NOMO-1 treated with dmso at 0.1 percent for 144 hours (cell line): ENCODE measurements around the gene TMEM151A.
"Not testable (repeated sequence)": the region's sequence is repeated elsewhere in the genome, so short reads cannot be mapped to it uniquely, and the experiment has no call there.

Source experiments
- DNase-seq: peaks from one replicate; lab custom pipeline; 2025; ENCODE audit not compliant: unreplicated experiment; lab: John Stamatoyannopoulos, UW

Gene TMEM151A

DNA sequence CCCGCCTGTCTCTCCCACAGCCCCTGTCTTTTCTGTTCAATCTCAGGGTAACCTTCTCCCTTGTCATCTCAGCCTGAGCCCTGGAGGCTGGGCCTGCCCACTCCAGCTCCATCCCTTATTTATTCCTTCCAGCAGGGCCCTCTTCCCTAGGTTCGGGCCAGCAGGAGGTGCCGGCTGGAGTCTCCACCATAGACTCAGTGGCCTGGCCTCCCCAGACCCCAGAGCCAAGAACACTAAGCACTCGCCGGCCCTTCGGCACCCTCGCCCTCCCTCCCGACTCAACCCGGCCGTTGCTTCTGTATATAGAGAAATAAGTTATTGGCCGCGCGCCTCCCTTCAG lies 24.7 kb upstream of the TMEM151A start:
- DNase-seq: no peak

DNA sequence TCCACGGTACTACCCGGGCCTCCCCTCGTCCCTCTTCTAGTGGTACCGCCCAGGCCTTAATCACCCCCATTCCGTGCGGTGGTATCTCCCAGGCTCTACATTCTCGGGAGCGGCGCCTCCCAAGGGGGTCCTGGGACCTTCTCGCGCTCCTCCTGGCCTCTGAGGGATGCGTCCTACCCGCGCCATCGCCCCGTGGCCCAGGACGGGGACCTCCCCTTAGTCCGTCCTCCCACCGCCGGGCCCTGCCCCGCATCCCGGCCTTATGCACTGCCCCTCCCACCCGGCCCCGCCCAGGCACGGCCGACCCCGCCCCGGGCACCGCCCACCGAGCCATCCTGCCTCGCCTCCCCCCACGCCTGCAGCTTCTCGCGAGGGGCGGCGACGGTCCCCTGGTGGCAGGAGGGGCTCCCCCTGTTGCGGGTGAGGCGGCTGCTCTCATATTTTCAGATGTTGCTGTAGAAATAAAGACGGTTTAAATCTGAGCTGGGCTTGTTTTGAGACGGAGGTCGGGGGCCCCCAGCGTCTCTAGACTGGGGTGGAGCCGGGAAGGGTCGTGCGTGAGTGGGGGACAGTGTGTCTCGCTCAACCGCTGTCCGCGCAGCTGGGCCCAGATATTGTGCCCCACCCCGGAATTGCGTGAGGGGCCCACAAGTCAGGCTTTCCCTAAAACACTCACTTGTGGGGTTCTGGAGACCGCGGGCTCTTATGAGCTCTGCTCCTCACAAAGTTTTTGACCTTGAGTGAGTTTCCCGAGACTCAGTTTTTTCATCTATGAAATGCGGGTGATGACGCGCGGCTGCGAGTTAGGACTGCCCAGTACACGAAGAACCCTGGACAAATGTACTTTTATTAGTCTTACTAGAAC lies 24.1 kb upstream of the TMEM151A start:
- DNase-seq: peak; percentile 46

DNA sequence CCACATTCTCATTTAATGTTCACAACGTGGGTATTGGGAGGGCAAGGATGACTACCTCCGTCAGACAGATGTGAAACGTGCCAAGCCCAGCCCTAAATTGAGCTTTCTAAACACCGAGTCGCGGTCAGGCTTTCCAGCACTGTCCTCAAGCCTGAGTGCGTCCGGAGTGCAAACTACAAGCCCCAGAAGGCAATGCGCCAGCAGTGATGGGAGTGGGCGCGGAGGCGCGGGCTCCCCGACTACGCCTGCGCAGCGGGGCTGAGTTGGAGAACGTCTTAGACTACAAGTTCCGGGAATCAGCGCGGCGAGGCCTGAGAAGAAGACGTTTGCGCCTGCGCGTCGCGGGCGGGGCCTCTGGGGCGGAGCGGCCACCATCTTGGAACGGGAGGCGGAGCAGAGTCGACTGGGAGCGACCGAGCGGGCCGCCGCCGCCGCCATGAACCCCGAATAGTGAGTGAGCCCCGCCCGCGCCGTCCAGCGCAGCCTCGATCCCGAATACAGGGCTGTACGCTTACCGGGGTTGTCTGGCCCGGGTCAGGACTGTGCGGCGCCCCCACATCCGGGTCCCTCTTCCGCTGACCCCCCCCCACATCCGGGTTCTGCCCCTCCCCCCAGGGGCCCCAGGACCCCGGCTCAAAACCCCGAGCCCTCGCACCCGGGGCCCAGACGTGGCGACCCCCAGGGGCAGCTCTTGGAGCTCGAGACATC lies 23.3 kb upstream of the TMEM151A start, which contains the start of gene RAB1B:
TSS of gene RAB1B (plus strand) at position 396 of the 708 bp plus-strand sequence. CDS start at position 437, 41 bp downstream.
- DNase-seq: peak; percentile 98

DNA sequence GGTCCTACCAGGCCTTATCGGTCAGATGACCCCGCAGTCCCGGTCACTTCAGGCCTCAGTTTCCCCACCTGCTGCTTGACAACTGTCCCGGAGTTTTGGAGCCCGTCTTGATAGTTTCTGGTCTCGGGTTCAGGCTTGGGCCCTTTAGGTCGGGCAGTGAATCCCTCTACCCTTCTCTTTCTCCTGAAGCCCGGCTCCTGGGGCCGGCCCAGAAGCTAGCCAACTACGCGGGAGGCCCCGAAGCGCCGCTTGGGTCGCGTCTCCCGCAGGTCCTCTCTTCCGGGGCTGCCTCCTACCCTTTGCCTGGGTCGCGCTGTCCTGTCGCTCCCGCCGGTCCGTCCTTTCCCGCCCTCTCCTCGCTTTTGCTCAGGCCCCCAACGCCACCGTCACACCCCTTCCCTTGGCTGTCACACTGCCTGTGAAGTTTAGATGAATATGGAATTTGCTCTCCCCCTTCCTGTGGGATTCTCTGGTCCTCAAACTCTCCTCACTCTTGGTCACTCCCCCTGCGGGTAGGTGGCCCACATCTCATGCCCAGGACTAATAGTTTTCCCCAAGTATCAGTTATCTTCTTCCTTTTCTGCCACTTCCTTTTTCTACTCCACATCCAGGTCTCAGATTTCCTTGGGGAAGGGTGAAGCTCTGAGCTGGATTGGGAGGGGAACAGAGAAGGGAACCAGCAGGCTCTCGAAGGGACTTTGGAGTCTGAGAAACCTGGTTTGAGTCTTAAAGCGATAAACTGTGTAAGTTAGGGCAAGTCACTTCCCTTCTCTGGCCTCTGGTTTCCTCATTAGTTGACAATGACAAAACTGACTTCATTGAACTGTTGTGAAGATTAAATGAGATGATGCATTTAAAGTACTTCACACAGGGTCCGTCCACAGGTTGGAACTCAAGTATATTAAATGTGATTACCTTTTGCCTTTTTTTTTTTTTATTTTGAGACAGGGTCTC lies 22.5 kb upstream of the TMEM151A start:
- DNase-seq: peak; percentile 65

DNA sequence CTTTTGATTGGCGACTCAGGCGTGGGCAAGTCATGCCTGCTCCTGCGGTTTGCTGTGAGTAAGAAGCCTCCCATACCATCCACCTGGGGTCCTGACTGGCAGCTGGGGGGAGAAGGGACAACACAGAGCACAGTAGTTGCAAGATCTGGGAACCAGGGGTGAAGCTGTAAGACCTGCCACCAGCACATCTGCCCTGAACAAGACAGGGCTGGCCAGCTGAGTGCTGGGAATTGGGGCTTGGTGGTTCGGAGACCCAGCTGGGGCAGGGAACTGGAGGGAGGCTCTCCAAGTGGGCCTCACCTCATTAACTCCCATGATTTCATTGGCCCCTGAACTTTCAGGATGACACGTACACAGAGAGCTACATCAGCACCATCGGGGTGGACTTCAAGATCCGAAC lies 19.9 kb upstream of the TMEM151A start:
- no peak for DNase-seq

DNA sequence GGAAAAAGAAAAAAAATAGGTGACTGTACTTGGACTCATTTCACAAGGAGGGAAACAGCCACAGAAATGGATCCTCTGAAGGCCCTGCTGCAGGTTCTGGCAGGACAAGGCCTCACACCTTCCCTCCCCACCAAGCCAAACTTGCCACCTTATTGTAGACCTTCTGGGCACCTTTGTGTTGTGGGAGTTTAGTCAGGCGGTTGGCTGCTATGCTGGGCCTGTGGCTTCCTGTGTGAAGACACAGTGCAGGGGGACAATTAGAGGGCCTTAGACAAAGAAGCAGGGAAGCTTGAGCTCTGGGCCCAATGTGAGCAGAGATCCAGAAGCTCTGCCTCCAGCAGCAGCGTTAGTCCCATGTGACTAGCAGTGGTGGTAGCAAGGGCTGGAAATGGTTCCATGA lies 19.1 kb upstream of the TMEM151A start:
- DNase-seq: no peak

DNA sequence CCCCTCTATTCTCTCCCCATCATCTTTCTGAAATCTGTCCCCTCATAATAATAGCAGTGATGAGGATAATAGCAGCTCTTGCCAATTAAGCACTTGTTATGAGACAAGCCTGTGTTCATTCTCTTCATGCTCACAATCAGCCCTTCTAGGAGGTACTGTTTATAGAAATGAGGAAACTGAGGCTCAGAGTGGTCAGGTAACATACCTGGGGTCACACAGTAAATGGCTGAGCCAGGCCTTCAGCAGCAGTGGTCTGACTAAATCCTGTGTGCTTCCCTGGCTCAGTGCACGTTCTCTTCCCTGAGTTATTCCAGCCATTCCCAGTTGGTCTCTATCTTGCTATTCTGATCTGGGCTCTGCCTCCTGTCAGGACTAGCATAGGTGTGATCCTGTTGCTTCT lies 17.5 kb upstream of the TMEM151A start:
- DNase-seq: no peak

DNA sequence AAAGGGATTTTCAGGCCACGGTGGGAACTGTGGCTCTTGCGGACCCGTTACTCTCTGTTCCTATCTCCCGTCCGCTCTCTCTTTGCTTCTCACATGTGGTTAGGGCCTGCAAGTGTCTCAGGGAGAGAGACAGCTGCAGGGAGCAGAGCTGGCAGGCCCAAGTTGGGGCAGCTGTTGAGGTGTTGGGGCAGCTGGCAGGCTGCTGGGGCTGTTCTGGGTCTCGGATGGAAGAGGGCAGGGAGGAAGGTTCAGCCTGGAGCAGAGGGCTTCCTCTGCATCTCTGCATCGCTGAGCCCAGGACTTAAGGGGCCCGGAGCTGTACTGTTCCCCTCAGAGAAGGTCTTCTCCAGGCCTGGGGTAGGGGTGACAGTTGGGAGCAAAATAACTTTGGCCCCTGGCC lies 16.3 kb upstream of the TMEM151A start:
- DNase-seq: no peak

DNA sequence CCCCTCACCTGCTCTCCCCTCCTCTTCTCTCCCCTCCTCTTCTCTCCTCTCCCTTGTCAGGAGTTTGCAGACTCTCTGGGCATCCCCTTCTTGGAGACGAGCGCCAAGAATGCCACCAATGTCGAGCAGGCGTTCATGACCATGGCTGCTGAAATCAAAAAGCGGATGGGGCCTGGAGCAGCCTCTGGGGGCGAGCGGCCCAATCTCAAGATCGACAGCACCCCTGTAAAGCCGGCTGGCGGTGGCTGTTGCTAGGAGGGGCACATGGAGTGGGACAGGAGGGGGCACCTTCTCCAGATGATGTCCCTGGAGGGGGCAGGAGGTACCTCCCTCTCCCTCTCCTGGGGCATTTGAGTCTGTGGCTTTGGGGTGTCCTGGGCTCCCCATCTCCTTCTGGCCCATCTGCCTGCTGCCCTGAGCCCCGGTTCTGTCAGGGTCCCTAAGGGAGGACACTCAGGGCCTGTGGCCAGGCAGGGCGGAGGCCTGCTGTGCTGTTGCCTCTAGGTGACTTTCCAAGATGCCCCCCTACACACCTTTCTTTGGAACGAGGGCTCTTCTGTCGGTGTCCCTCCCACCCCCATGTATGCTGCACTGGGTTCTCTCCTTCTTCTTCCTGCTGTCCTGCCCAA lies 15.6 kb upstream of the TMEM151A start:
- no peak for DNase-seq

DNA sequence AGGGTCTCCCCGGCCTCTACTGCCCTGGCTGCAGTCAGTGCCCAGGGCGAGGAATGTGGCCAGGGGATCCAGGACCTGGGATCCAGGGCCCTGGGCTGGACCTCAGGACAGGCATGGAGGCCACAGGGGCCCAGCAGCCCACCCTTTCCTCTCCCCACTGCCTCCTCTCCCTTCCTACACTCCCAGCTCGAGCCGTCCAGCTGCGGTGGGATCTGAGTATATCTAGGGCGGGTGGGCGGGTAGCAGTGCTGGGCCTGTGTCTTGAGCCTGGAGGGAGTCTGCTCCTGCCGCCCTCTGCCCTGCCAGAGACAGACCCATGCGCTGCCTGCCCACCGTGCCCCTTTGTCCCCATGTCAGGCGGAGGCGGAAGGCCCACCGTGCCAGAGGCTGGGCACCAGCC lies 15.1 kb upstream of the TMEM151A start:
- not testable (repeated sequence) for DNase-seq

DNA sequence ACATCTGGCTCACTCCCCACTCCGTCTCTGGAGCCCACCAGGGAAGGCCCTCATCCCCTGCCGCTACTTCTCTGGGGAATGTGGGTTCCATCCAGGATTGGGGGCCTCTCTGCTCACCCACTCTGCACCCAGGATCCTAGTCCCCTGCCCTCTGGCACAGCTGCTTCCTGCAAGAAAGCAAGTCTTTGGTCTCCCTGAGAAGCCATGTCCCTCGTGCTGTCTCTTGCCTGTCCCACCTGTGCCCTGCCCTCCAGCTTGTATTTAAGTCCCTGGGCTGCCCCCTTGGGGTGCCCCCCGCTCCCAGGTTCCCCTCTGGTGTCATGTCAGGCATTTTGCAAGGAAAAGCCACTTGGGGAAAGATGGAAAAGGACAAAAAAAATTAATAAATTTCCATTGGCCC lies 14.6 kb upstream of the TMEM151A start:
- not testable (repeated sequence) for DNase-seq

DNA sequence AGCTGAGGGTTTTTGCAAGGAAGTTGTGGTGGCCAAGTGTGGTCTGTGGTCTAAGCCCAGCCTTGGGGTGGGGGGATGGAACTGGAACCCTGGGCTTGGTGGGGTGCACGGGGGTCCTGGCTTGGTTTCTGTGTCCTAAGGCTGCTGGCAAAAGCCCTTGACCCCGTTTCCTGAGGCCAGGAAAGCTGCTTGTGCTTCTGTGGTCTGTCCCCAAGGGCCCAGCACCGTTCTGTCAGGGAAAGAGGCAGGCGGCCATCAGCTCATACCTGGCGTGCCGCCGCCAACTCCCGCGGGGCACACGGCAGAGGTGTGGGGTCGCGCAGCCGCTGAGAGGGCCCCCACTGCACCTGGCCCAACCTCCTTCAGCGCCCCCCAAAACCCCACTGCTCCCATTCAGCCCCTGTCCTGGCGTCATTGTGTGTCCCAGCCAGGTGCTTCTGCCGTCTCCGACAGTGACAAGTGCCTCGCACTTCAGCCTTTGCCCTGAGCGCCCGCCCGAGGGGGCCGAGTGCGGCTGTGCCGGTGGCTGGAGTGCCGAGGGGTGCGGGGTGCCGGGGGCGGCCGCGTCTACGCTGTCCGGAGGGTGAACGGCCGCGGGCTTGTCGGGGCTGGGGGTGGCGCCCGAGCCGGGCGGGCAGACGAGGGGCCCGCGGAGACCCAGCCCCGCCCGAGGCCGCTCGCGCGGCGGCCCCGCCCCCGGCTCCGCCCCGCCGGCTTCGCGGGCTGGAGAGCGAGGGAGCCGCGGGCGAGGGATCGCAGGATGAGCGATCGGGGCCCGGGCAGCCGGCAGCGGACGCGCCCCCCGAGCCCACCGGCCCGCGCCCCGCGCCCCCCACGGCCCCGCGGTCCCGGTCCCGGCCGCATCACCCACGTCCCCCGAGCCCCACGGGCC lies 14.0 kb upstream of the TMEM151A start, which contains the start of gene CNIH2:
TSS of gene CNIH2 (plus strand) at position 705 of the 892 bp plus-strand sequence. CDS start 282 bp downstream, outside the sequence.
- DNase-seq: no peak

DNA sequence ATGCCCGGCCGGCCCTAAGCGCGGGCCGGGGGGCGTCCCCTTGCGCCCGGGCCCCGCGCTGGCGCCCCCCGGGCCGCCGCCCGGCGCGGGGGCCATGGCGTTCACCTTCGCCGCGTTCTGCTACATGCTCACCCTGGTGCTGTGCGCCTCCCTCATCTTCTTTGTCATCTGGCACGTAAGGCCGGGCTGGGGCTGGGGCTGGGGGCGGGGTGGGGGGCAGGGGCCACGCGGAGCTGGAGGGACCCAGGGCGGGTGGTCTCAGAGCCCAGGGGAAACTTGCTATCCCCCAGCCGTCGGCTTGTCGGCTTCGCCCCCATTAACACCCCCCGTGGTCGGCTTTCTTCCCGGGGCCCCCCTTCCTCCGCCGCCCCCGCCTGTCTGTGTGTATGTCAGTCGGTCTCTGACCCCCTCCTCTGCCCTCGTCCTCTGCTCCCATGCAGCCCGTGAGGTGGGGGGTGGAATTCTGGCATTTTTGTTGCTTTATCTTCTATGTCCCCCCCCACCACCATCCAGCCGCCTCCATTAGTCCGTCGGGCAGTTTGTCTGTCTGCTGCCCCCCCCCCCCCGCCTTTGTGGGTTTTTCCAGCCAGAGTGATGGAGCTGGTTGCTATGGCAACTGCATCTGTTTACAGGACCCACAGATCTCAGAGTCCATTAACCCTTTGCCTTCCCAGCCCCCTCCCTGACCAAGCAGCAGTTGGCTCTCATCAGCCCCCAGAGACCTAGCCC lies 13.2 kb upstream of the TMEM151A start:
- DNase-seq: no peak

DNA sequence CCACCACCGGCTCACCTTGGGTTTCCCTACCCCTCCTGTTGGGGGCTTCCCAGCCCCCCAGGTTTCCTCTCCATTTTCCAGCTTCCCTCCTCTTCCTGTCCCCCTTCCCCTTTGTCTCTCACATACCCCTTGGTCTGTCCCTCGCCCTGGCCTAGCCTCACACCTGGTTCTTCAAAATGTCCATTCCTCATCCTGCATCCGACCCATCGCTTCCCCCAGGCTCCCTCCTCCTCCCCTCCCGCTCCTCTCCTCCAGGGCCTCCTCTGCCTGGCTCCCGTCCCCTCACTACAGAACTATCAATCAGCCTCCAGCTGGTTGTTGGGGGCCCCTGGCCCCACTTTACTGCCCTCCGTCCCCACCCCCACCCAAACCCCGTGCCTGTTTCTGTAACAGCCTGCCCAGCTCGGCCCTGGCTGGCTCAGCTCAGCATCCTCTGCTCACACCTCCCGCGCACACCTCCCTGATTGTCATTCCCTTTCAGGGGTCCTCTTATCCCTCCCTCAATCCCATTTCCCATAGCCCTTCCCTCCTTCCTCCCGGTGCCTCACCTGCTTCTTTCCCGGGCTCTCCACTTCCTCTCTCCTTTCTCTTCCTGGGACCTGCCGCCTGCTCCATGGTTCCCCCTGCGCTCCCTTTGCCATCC lies 12.5 kb upstream of the TMEM151A start:
- no peak for DNase-seq

DNA sequence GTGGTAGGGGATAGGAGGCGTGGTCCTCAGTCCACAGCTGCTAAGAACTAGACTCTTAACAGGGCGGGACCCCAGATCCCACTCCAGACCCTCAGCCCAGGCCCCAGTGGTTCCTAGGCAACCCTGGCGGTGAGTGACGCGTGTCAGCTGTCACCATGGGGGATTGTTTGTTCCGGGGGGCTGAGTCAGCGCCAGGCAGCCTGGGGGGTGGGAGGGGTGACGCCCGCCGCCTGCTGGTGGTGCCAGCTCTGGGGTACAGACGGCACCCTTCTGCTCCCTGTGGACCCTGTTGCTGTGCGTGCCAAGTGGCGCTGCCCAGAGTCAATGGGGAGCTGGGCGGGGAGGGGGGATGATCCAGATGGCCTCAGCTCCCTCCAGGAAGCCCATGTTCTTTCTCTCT lies 11.3 kb upstream of the TMEM151A start:
- no peak for DNase-seq

DNA sequence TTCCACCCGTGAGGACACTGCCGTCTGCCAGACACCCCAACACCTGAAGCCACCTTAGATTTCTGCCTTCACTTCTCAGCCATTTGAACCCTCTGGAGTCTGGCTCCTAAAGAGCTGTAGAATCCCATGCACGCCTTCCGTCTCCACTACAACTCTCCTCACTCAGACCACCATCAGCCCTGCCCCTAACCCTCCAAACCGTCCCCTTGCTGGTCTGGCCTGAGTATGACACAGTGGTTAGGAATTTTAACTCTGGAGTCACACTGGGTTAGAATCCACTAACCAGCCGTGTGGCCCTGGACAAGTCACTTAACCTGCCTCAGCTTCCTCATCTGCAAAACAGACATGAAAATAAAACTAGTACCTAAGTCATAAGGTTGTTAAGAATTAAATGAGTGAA lies 10.7 kb upstream of the TMEM151A start:
- DNase-seq: no peak

DNA sequence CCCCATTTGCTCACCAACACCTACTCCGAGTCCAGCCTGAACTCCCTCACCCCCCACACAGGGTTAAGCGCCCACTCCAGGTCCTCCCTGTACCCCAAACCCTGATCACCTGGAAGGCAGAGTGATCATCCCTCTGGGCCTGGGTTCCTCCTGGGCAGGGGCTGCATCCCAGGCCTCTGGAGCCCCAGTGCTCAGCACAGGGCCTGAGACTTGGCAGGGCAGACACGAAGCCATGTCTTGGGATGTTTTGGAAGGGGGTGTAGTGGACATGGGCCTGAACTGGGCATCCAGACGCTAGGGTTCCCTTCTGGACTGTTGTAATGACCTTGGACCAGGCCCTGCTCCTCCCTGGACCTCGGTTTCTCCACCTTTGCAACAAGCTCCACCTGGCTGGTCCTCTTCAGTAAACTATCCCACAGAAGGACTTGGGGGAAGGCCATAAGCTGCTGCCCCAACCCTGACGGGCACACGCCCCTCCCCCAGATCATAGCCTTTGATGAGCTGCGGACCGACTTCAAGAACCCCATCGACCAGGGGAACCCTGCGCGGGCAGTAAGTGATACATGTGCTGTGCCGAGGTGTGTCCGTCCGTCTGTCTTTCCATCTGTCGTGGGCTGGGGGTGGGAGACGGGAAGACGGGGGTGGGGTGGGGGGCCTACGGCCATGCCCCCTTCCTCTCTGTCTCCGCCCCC lies 9.8 kb upstream of the TMEM151A start:
- DNase-seq: no peak
